PC-3 (cell line): ENCODE measurements around the gene DPCD. TPM values are rescaled to one million over a fixed set of nuclear protein-coding genes. Genes with fewer than 3 reads are reported as not detected.

ENCODE experiments used
- ATAC-seq: fragments of 200-7000 bp; cut with Tn5 transposase; 2 replicates; pipeline ENCODE4 v1.9.1; 2020; ENCODE audit warnings: mild to moderate bottlenecking, moderate library complexity
- BruUV-seq: library from RNA; stranded (reverse); fragments of 400-500 nt; replicated peaks from 2 replicates; lab custom pipeline; 2021; lab: Mats Ljungman, UMichigan
- CTCF ChIA-PET: fragments of 300-600 bp; sonication (Branson Sonifier 250); formaldehyde crosslinking; loops from one replicate; lab custom pipeline; 2022; ENCODE audit warnings: antibody characterized with exemption; lab: Charles Lee
- POLR2A ChIA-PET: fragments of 300-600 bp; sonication (Branson Sonifier 250); formaldehyde crosslinking; loops from one replicate; lab custom pipeline; 2022; ENCODE audit warnings: antibody characterized with exemption; ENCODE audit not compliant: unreplicated experiment; lab: Charles Lee
- DNase-seq: peaks from one replicate; pipeline ENCODE4 v3.0.0-alpha.2; 2015
- H2AFZ ChIP-seq: fragments of 300-600 bp; sonication (generic); 2 replicates; pipeline ENCODE4 v1.6.0; 2016; ENCODE audit warnings: antibody characterized with exemption, low read length
- H3F3A ChIP-seq: fragments of 300-600 bp; sonication (generic); one replicate; pipeline ENCODE4 v1.6.0; 2017; ENCODE audit warnings: antibody characterized with exemption, low read length, control low read depth, mild to moderate bottlenecking; ENCODE audit not compliant: unreplicated experiment
- H3K27ac ChIP-seq: fragments of 300-600 bp; sonication (generic); 2 replicates; pipeline ENCODE4 v1.5.1; 2016; ENCODE audit warnings: mild to moderate bottlenecking, low read length
- H3K27me3 ChIP-seq: fragments of 300-600 bp; sonication (generic); 2 replicates; pipeline ENCODE4 v1.6.1; 2016; ENCODE audit warnings: low read length, mixed read lengths
- H3K36me3 ChIP-seq: fragments of 300-600 bp; sonication (generic); 2 replicates; pipeline ENCODE4 v1.6.1; 2016; ENCODE audit warnings: low read depth, mixed run types, low read length, mixed read lengths
- H3K4me1 ChIP-seq: fragments of 300-600 bp; sonication (generic); 2 replicates; pipeline ENCODE4 v1.5.1; 2016; ENCODE audit warnings: low read length; ENCODE audit not compliant: insufficient read depth
- H3K4me2 ChIP-seq: fragments of 300-600 bp; sonication (generic); 2 replicates; pipeline ENCODE4 v1.6.0; 2016; ENCODE audit warnings: low read length
- H3K4me3 ChIP-seq: fragments of 300-600 bp; sonication (generic); 2 replicates; pipeline ENCODE4 v1.5.1; 2016; ENCODE audit warnings: mild to moderate bottlenecking, low read length, mixed read lengths
- H3K79me2 ChIP-seq: fragments of 300-600 bp; sonication (generic); 2 replicates; pipeline ENCODE4 v1.6.1; 2017; ENCODE audit warnings: low read length, mixed read lengths
- H3K9ac ChIP-seq: fragments of 300-600 bp; sonication (generic); 2 replicates; pipeline ENCODE4 v1.6.0; 2016; ENCODE audit warnings: mild to moderate bottlenecking, low read length
- H3K9me2 ChIP-seq: fragments of 300-600 bp; sonication (generic); replicated peaks from 2 replicates; pipeline ENCODE4 v1.6.1; 2016; ENCODE audit warnings: mixed run types, low read length, mixed read lengths
- H3K9me3 ChIP-seq: fragments of 300-600 bp; sonication (generic); 2 replicates; pipeline ENCODE4 v1.6.1; 2016; ENCODE audit warnings: low read length, mixed read lengths
- H4K20me1 ChIP-seq: fragments of 300-600 bp; sonication (generic); 2 replicates; pipeline ENCODE4 v1.6.1; 2016; ENCODE audit warnings: low read length, mixed read lengths
- EZH2 ChIP-seq: fragments of 300-600 bp; sonication (generic); IDR thresholded peaks from one replicate; pipeline ENCODE4 v1.6.1; 2017; ENCODE audit warnings: antibody characterized with exemption, mild to moderate bottlenecking, low read length; ENCODE audit not compliant: unreplicated experiment
- EZH2phosphoT487 ChIP-seq: fragments of 300-600 bp; sonication (generic); IDR thresholded peaks from 2 replicates; pipeline ENCODE4 v1.6.1; 2018; ENCODE audit warnings: mild to moderate bottlenecking, antibody characterized with exemption, low read length, borderline replicate concordance
- intact Hi-C: fragments of 100-400 bp; cut with micrococcal nuclease; formaldehyde crosslinking; loops from 2 replicates; pipeline ENCODE4 v1.9.0; 2023
- total RNA-seq: library from RNA; depleted of rRNA; stranded (reverse); fragments of >200 nt; gene quantifications from 2 replicates; pipeline ENCODE4 v1.2.3, GENCODE V29; 2014
- TF ChIP-seq, protein P1 (sequence below): fragments of 300-600 bp; sonication (generic); conservative IDR thresholded peaks from 2 replicates; pipeline ENCODE4 v1.5.1; 2017; ENCODE audit warnings: antibody characterized with exemption, low read depth, mild to moderate bottlenecking, low read length

The DPCD gene
- total RNA-seq, 1 experiment from 2014 or later, result 37.1 TPM

DNA sequence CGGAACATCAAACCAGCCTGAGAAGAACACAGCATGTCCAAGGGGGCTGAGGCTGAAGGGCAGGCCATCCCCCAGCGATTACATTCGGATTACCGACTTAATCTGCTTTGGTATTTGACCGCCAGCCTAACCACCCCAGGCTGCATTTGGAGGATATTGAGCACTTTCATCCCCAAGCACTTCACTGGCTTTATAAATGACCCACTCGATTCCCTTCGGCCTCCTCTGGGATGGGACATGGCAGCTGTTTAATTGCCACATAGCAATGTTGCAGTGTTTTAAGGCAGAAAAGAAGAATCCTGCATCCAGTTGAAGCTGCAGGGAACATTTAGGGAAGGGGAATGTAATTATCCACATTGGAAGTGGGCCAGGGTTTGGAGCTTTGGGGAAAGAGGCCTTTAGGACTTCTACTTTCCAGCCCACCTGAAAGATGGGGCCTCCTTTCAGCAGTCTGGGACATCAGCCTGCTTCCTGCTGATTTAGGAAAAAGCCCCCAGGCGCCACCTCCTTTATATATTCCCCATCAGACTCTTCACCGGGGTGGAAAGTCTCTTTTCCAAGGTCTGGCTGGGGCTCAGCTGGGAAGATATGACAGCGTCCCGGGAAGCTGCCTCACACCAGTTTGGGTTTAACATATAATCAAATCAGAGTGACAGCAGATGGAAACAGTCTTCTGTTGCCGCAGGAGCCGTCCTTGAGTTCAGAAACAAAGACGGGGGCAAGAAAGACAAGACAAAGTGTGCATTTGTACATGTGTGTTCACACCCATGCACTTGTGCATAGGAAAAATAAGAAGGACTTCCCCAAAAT is 9.2 kb downstream of the DPCD start:
- no peak overlapping the region for H2AFZ ChIP-seq
- H3K9ac ChIP-seq, result no peak overlapping the region
- no peaks in the 10 kb centered on the region for H3K79me2 ChIP-seq
- no peaks in the 10 kb centered on the region for H3K9me3 ChIP-seq
- H3K27me3 ChIP-seq, result no peaks in the 10 kb centered on the region
- H4K20me1 ChIP-seq, result no peaks in the 10 kb centered on the region
- TF ChIP-seq EZH2phosphoT487 (no peak), EZH2 (no peak)
- TF ChIP-seq, protein P1, sequence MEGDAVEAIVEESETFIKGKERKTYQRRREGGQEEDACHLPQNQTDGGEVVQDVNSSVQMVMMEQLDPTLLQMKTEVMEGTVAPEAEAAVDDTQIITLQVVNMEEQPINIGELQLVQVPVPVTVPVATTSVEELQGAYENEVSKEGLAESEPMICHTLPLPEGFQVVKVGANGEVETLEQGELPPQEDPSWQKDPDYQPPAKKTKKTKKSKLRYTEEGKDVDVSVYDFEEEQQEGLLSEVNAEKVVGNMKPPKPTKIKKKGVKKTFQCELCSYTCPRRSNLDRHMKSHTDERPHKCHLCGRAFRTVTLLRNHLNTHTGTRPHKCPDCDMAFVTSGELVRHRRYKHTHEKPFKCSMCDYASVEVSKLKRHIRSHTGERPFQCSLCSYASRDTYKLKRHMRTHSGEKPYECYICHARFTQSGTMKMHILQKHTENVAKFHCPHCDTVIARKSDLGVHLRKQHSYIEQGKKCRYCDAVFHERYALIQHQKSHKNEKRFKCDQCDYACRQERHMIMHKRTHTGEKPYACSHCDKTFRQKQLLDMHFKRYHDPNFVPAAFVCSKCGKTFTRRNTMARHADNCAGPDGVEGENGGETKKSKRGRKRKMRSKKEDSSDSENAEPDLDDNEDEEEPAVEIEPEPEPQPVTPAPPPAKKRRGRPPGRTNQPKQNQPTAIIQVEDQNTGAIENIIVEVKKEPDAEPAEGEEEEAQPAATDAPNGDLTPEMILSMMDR, result no peak
- BruUV-seq, result no TSS peak
- no peak overlapping the region for H3K4me3 ChIP-seq
- DNase-seq, result no peak
- H3K4me2 ChIP-seq, result no peak overlapping the region
- no peak for ATAC-seq
- POLR2A ChIA-PET, result no interaction called here
- H3K4me1 ChIP-seq, result no peaks in the 10 kb centered on the region
- H3K36me3 ChIP-seq, result no peaks in the 10 kb centered on the region
- no peaks in the 10 kb centered on the region for H3K9me2 ChIP-seq
- H3K27ac ChIP-seq, result no peak overlapping the region
- H3F3A ChIP-seq, result no peaks in the 10 kb centered on the region
- intact Hi-C loops, result no loop called here
- CTCF ChIA-PET, result no interaction called here

DNA sequence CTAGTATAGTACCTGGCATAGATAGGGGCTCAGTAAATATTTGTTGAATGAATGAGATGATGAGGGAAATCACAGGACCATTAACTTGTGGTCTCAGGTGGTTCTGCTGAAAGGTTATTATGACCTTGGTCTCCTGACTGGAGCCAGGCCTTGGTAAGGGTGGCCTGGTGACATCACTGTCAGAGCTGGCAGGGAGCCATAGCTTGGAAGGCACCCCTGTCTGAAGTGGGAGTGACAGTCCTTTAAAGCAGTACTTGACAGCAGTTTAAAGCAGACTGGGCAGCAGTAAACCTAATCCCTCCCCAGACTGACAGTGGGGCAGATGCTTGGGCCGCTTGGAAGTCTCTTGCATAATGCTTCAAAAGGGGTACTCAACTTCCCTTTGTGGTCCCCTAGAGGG is 13.4 kb downstream of the DPCD start:
- no TSS peak for BruUV-seq
- ATAC-seq (no peak), DNase-seq (no peak)
- no peaks in the 10 kb centered on the region for H3K27me3 ChIP-seq
- no peaks in the 10 kb centered on the region for H3K36me3 ChIP-seq
- H2AFZ ChIP-seq, result no peak overlapping the region
- H3K9ac ChIP-seq, result no peak overlapping the region
- H3K27ac ChIP-seq, result no peak overlapping the region
- no peaks in the 10 kb centered on the region for H3F3A ChIP-seq
- no peaks in the 10 kb centered on the region for H3K79me2 ChIP-seq
- no peak overlapping the region for H3K4me2 ChIP-seq
- no peak overlapping the region for H3K4me3 ChIP-seq
- TF ChIP-seq EZH2 (no peak), EZH2phosphoT487 (no peak)
- TF ChIP-seq, protein P1, result no peak
- H3K9me2 ChIP-seq, result no peaks in the 10 kb centered on the region
- no peaks in the 10 kb centered on the region for H3K9me3 ChIP-seq
- H3K4me1 ChIP-seq, result no peaks in the 10 kb centered on the region
- no peaks in the 10 kb centered on the region for H4K20me1 ChIP-seq
- intact Hi-C loops, result loop anchor here (10.0 kb wide), 1 partner anchor 473 kb away; no protein-coding TSS in a partner anchor
- ChIA-PET CTCF (interaction anchor here (1.7 kb wide), 1 partner anchor 179 kb away, joined by 18 read pairs; no protein-coding TSS in a partner anchor), POLR2A (no interaction called here)
